Jurkat, Clone E6-1 (cell line): Measurements from ENCODE around the gene SLC25A15.
"Not testable (repeated sequence)": the region's sequence is repeated elsewhere in the genome, so short reads cannot be mapped to it uniquely, and the experiment has no call there.

Source experiments
- DNase-seq: peaks from one replicate; pipeline ENCODE4 v3.0.0-alpha.2; 2011; ENCODE audit warnings: low read depth, low spot score
- H3K4me3 ChIP-seq: 2 replicates; pipeline ENCODE4 v1.5.1; 2011; ENCODE audit warnings: mild to moderate bottlenecking, low read length, control low read depth, moderate library complexity

SLC25A15 gene

GRCh38 chr13:40779796-40780285 is 9.6 kb upstream of the SLC25A15 start:
- no peak for DNase-seq
- H3K4me3 ChIP-seq, result no peak overlapping the region

GRCh38 chr13:40780822-40781401 is 8.5 kb upstream of the SLC25A15 start:
- H3K4me3 ChIP-seq, result no peak overlapping the region
- DNase-seq, result no peak

- DNase-seq, result no peak
- no peak overlapping the region for H3K4me3 ChIP-seq
These were observed 7.7 kb upstream of the SLC25A15 start for GRCh38 chr13:40781717-40782116.

DNA sequence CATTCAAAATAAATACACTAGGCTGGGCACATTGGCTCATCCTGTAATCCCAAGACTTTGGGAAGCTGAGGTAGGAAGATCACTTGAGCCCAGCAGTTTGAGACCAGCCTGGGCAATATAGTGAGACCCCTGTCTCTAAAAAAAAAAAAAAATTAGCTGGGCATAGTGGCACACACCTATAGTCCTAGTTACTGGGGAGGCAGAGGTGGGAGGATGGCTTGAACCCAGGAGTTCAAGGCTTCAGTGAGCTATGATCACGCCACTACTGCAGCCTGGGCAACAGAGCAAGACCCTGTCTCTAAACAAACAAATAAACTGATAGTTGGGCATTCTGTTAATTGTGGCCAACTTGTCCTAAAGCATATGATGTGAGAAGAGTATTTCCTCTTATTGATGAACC is 6.4 kb upstream of the SLC25A15 start:
- H3K4me3 ChIP-seq, result not testable (repeated sequence)

GRCh38 chr13:40784540-40784939 is 4.9 kb upstream of the SLC25A15 start:
- no peak for DNase-seq
- H3K4me3 ChIP-seq, result no peak overlapping the region

More for the DNA sequence above, 6.4 kb upstream of the SLC25A15 start:
- not testable (repeated sequence) for DNase-seq

DNA sequence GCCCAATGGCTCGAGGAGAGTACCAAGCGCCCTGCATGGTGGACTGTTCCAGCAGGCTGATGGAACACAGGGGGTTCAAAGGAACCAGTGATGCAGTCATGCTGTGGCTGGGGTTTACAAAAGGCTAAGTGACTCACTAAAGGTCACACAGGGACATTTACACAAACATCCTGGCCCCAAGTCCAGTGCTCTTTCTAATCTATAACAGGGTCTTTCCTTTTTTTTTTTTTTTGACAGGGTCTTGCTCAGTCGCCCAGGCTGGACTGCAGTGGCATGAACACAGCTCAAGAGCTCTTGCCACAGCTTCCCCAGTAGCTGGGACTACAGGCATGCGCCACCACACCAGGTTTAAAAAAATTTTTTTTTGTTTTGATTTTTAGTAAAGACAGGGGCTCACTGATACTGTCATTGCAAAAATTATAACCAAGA is 2.8 kb upstream of the SLC25A15 start:
- DNase-seq, result no peak
- no peak overlapping the region for H3K4me3 ChIP-seq

- no peak for DNase-seq
- H3K4me3 ChIP-seq, result no peak overlapping the region
These were observed 2.3 kb upstream of the SLC25A15 start for GRCh38 chr13:40787062-40787461.

GRCh38 chr13:40788540-40789274 is 704 bp upstream of the SLC25A15 start:
- H3K4me3 ChIP-seq, result peak overlapping the region; percentile 75
- DNase-seq, result not testable (repeated sequence)

DNA sequence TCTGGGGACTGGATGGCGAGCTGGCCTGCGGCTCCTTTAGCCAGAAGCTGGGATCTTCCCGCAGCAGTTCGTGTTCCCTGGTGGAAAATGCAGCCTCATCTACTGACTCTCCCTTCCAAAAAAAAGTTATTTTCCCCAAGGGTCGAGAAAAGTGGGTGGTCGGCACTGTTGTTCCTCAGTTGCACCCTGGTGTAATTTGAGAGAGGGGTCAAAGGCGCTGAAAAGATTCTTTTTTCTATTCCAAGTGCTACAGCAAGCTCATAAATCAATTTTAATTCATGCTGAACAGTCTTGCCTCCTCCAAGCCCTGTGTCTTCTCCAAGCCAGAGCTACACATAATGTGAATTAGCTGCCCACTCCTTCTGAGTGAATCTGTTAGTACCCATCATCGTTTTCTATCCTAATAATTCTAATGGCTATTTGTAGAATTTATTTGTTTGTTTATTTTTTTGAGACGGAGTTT is 774 bp downstream of the SLC25A15 start:
- DNase-seq, result no peak
- H3K4me3 ChIP-seq, result peak overlapping the region; percentile 75

- H3K4me3 ChIP-seq, result no peak overlapping the region
- no peak for DNase-seq
These were observed 3.1 kb downstream of the SLC25A15 start for GRCh38 chr13:40792284-40793051.

GRCh38 chr13:40793339-40793738 is 3.9 kb downstream of the SLC25A15 start:
- DNase-seq, result no peak
- no peak overlapping the region for H3K4me3 ChIP-seq

DNA sequence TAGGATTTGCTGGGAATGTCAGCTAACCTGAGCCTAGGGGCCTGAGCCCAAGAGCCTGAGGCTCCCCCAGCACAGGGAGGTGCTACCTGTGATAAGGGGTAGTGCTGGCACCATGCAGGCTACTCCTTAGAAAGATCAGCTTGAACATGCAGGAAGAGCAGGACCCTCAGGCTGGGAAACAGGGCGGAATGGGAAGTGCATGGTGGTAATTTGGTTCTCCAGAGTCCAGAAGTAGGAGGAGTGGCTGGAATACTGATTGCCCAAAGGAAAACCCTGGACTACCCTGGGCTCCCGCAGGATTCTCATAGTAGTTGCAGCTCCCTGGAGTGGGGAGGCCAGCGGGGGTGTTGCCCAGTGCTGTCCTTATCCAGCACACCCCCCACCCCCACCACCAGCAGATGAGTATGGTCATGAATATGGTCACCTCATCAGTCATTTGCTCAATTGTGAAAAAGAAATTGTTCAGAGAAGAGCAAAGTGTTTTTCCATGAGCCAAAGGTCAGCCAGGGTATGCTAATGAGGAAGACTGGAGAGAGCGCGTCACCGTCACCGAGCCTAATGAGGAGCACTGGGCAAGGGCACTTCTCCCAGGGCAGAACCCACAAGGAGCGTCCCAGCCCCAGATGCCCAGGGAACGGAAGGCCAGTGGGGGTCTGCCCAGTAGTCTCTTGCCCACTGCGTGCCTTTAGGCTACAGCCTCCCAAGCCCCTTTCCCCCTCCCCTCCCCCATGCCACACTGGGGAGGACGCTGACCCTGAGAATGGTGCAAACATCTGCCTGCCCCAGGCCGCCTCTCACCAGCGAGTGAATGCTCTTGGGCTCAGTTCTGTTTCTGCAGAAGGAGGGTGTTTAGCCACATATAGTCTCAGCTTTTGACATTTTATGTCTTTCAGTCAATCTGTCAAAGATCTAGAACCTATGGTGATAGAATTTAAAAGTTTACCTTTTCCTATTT is 5.3 kb downstream of the SLC25A15 start:
- DNase-seq, result no peak

DNA sequence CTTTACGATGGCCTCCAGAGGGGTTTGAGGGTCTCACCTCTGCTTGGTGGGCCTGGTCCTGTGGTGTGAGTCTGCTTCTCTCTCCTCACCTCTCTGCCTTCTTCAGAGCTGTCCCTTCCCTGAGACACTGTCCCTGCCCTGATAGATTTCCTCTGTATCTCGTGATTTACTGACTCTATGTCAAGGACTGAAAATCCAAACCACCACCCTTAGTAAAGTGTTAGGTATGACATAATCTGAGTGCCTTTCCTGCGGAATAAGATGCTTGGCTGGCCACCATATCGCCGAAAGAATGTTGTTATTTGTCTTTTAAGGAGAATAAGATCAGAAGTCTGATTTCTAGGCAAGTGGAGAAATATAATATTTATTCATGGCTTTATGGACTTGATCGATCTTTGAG is 7.2 kb downstream of the SLC25A15 start:
- no peak for DNase-seq

More for the DNA sequence above, 5.3 kb downstream of the SLC25A15 start:
- no peak overlapping the region for H3K4me3 ChIP-seq

DNA sequence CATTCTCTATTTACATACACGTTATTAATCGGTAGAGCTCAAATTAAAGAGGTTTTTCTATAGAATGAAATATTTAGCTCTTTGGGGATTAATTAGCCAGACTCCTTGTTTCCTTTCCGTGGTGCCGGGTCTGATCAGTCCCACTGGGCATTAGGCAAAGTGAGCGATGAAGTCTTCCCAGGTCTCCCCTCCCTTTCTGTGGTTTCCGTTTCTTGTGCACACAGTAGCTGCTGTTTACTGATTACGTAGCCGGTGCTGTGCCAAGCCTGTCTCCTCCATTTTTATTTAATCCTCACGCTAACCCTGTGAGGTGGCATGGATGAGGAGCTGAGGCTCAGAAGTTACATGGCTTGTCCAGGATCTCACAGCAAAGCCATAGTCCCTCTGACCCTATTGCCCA is 9.0 kb downstream of the SLC25A15 start:
- DNase-seq, result no peak

More for the DNA sequence above, 7.2 kb downstream of the SLC25A15 start:
- H3K4me3 ChIP-seq, result no peak overlapping the region

GRCh38 chr13:40799508-40799907 is 10.1 kb downstream of the SLC25A15 start:
- H3K4me3 ChIP-seq, result no peak overlapping the region

More for the DNA sequence above, 9.0 kb downstream of the SLC25A15 start:
- no peak overlapping the region for H3K4me3 ChIP-seq

DNA sequence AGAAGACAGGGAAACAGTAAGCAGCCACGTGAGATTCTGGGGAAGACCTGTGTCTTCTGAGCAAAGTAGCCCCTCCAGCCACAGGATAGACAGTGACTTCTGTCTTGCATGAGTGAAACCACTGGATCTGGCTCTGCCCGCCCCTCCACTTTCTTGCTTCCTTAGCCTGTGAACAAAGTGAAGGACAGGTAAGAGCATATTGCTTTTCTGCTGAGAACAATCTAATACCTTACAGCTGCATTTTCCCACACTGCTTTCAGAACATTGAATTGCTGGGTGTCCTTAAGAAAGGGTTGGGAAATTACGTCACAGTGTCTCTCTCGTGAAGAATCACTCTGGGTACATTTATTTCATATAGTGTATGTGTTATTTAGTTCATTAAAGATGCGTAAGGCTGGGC is 11.1 kb downstream of the SLC25A15 start:
- no peak for DNase-seq

More at GRCh38 chr13:40799508-40799907, 10.1 kb downstream of the SLC25A15 start:
- no peak for DNase-seq

GRCh38 chr13:40801255-40802217 is 12.1 kb downstream of the SLC25A15 start:
- no peak for DNase-seq
- no peak overlapping the region for H3K4me3 ChIP-seq

More for the DNA sequence above, 11.1 kb downstream of the SLC25A15 start:
- no peak overlapping the region for H3K4me3 ChIP-seq
